Measurements from ENCODE around the gene LRRC75A. TPM values are rescaled to one million over a fixed set of nuclear protein-coding genes. Genes with fewer than 3 reads are reported as not detected.

The LRRC75A gene
- total RNA-seq, 2 donors from 2014 or later, result 5.2 to 25.8 TPM

DNA sequence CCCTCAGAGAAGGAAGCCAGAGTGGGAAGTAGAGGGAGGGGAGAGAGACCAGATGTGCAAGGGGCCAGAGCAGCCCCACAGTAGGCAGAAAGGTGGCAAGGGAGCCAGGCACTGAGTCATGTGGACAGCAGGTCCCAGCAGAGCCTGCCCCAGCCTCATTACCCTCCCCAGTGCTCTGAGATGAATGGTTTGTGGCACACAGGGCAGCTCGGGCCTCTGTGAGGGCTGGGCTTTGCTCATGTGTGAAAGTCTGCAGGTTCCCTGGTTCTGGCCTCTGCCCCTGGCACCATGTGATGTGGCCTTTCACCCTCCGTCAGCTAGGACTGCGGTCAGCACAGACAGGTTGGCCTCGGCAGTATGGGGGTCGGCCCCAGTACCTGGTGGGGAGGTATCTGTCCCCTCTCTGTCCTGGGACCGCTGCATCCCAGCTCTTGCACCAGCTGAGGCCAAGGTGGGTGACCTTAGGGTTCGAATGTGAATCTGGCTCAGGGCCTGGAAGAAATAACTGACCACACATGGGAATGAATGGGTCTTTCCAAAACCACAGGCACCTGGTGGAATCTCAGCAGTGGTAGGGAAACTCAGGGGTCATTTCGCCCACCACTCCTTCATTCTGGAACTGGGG lies 8.9 kb downstream of the LRRC75A start:
- peaks cover 5% of the 10 kb centered on the region for H3K4me1 ChIP-seq (replicated peaks)
- no peaks in the 10 kb centered on the region for H3K9me3 ChIP-seq
- WGBS, result 96% methylated on average over 7 of the region's 8 CpGs
- no peak overlapping the region for H3K27ac ChIP-seq
- H3K36me3 ChIP-seq, result no peaks in the 10 kb centered on the region
- TF ChIP-seq POLR2A (IDR thresholded peaks at IDR 0.05) (no peak), POLR2AphosphoS5 (IDR thresholded peaks at IDR 0.05) (no peak)
- intact Hi-C loops (cut with DNase I), result no loop called here
- H3K27me3 ChIP-seq (replicated peaks; ENCODE audit: insufficient read depth), result no peaks in the 10 kb centered on the region
- H3K4me3 ChIP-seq, result no peak overlapping the region
- DNase-seq (ENCODE audit: low spot score), result no peak

GRCh38 chr17:16482253-16482652 lies 9.7 kb downstream of the LRRC75A start:
- H3K27ac ChIP-seq, result no peak overlapping the region
- WGBS, result 88% methylated on average over 8 of the region's 8 CpGs
- no peak for DNase-seq (ENCODE audit: low spot score)
- H3K27me3 ChIP-seq (replicated peaks; ENCODE audit: insufficient read depth), result no peaks in the 10 kb centered on the region
- H3K36me3 ChIP-seq, result no peaks in the 10 kb centered on the region
- TF ChIP-seq CTCF (IDR thresholded peaks at IDR 0.05), result no peak
- no peak for TF ChIP-seq POLR2AphosphoS5 (IDR thresholded peaks at IDR 0.05)
- no peak for TF ChIP-seq POLR2A (IDR thresholded peaks at IDR 0.05)
- H3K4me3 ChIP-seq, result no peak overlapping the region
- intact Hi-C loops (cut with DNase I), result no loop called here
- H3K4me1 ChIP-seq (replicated peaks), result peaks cover 5% of the 10 kb centered on the region
- H3K9me3 ChIP-seq, result no peaks in the 10 kb centered on the region

- H3K36me3 ChIP-seq, result no peaks in the 10 kb centered on the region
- H3K4me1 ChIP-seq (replicated peaks), result no peaks in the 10 kb centered on the region
- no peaks in the 10 kb centered on the region for H3K27me3 ChIP-seq (replicated peaks; ENCODE audit: insufficient read depth)
- TF ChIP-seq POLR2A (IDR thresholded peaks at IDR 0.05) (no peak), CTCF (IDR thresholded peaks at IDR 0.05) (no peak), POLR2AphosphoS5 (IDR thresholded peaks at IDR 0.05) (no peak)
- WGBS, result 79% methylated on average over 6 of the region's 6 CpGs
- intact Hi-C loops (cut with DNase I), result no loop called here
- H3K27ac ChIP-seq, result no peak overlapping the region
- no peaks in the 10 kb centered on the region for H3K9me3 ChIP-seq
- DNase-seq (ENCODE audit: low spot score), result no peak
- no peak overlapping the region for H3K4me3 ChIP-seq
Observed at GRCh38 chr17:16480995-16481394, 11.0 kb downstream of the LRRC75A start.

DNA sequence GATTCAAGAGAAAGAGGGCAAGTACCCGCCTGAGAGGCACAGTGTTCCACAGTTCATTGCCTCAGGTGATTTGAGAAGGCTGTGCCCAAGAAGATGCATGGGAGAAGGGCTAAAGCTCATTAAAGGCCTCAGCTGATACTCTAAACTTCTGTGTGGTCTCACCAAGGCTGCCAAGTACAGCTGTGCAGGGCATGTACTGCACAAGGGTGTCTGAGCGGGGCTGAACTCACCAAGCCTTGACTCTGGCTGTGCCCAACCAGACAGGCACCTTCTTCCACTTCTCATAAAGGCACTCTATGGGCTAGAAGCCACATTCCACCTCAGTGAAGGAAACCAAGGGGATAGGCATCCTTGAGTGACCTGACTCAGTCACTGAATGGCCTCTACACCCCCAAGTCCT lies 12.7 kb downstream of the LRRC75A start:
- no peak for TF ChIP-seq CTCF (IDR thresholded peaks at IDR 0.05)
- no peak for TF ChIP-seq POLR2A (IDR thresholded peaks at IDR 0.05)
- no peak for TF ChIP-seq POLR2AphosphoS5 (IDR thresholded peaks at IDR 0.05)
- Histone ChIP-seq H3K9me3 (no peaks in the 10 kb centered on the region), H3K4me3 (no peak overlapping the region), H3K27ac (no peak overlapping the region), H3K27me3 (replicated peaks; ENCODE audit: insufficient read depth) (no peaks in the 10 kb centered on the region), H3K36me3 (no peaks in the 10 kb centered on the region), H3K4me1 (replicated peaks) (no peaks in the 10 kb centered on the region)
- intact Hi-C loops (cut with DNase I), result no loop called here
- no peak for DNase-seq (ENCODE audit: low spot score)
- WGBS, result 92% methylated on average over 2 of the region's 2 CpGs

DNA sequence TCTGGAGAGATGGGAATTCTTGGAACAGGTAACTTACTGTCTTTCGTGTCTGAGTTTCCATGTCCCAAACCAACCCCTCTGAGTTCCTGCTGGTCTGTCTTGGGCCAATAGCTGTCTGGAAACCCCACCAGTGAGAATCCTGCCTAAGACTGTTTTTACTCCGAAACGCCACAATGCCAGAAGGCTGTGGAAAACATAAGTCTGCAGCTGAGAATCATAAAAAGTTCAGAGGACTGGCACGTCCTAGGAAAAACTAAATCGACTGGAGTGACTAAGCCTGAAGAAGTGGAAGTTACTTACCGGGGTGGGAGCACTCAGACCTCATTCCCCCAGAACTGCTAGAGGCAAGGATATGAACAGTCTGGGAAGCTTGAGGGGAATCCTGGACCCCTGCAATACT lies 13.3 kb downstream of the LRRC75A start:
- intact Hi-C loops (cut with DNase I), result no loop called here
- no peaks in the 10 kb centered on the region for H3K9me3 ChIP-seq
- no peak for DNase-seq (ENCODE audit: low spot score)
- H3K27ac ChIP-seq, result peak overlapping the region in 1 of 2 donors; percentile 27
- no peaks in the 10 kb centered on the region for H3K36me3 ChIP-seq
- TF ChIP-seq POLR2AphosphoS5 (IDR thresholded peaks at IDR 0.05) (no peak), POLR2A (IDR thresholded peaks at IDR 0.05) (no peak), CTCF (IDR thresholded peaks at IDR 0.05) (no peak)
- WGBS, result 64% methylated on average over 6 of the region's 6 CpGs
- H3K4me1 ChIP-seq (replicated peaks), result no peaks in the 10 kb centered on the region
- no peak overlapping the region for H3K4me3 ChIP-seq
- no peaks in the 10 kb centered on the region for H3K27me3 ChIP-seq (replicated peaks; ENCODE audit: insufficient read depth)

All from prostate gland (tissue), 2 donors.